Airway epithelial cell (primary cell): ENCODE data around the gene CCDC89. TPM values are rescaled to one million over a fixed set of nuclear protein-coding genes. Genes with fewer than 3 reads are reported as not detected.

ENCODE experiments used
- total RNA-seq: library from RNA; depleted of rRNA; stranded (reverse); fragments of >200 nt; gene quantifications from 2 replicates; pipeline ENCODE4 v1.2.3, GENCODE V29; 2015

CCDC89 gene
- total RNA-seq = not detected in 2 replicates

GRCh38 chr11:85685820-85686459 lies at the start of gene CCDC89:
Gene CCDC89 (minus strand): TSS chr11:85686195. CDS start chr11:85686130, 65 bp downstream.

GRCh38 chr11:85664615-85665481 lies 21.1 kb downstream of the CCDC89 start, which contains the start of gene CREBZF:
Gene CREBZF (minus strand): TSS chr11:85665129. CDS start chr11:85664875, 254 bp downstream.

GRCh38 chr11:85647604-85648299 lies 38.2 kb downstream of the CCDC89 start, which contains the start of gene TMEM126A:
Gene TMEM126A (plus strand): TSS chr11:85647967. CDS start chr11:85650256, 2,289 bp downstream.

Other genes with a start within 250 kb of the CCDC89 start
- gene DLG2, start 58.9 kb downstream of the CCDC89 start, total RNA-seq = 0.19 and 0.63 TPM in 2 replicates
- gene TMEM126B, start 57.6 kb downstream of the CCDC89 start, total RNA-seq = 43.1 and 61.4 TPM in 2 replicates
- gene TMEM126A, start 38.2 kb downstream of the CCDC89 start, total RNA-seq = 19.5 and 25.2 TPM in 2 replicates
- 17.1 and 21.9 TPM in 2 replicates for gene CREBZF, start 21.1 kb downstream of the CCDC89 start, total RNA-seq
- 1.9 and 2.4 TPM in 2 replicates for gene SYTL2, start 124.9 kb upstream of the CCDC89 start, total RNA-seq
- not detected in 2 replicates for gene CCDC83, start 169.2 kb upstream of the CCDC89 start, total RNA-seq